A673 (cell line): ENCODE data around the gene UQCRC2.

Source experiments
- CTCF ChIP-seq: fragments of 300-800, 200-600 bp; sonication (generic); conservative IDR thresholded peaks from 2 replicates; pipeline ENCODE4 v1.5.1; 2017; ENCODE audit warnings: low read depth, mild to moderate bottlenecking, antibody characterized with exemption, low read length, moderate library complexity, mixed read lengths
- EZH2 ChIP-seq: fragments of 200-600 bp; sonication (generic); IDR thresholded peaks from 2 replicates; pipeline ENCODE4 v1.6.1; 2017; ENCODE audit warnings: borderline replicate concordance, low read depth, mild to moderate bottlenecking, mixed read lengths, antibody characterized with exemption, low read length; ENCODE audit not compliant: poor library complexity, severe bottlenecking

DNA sequence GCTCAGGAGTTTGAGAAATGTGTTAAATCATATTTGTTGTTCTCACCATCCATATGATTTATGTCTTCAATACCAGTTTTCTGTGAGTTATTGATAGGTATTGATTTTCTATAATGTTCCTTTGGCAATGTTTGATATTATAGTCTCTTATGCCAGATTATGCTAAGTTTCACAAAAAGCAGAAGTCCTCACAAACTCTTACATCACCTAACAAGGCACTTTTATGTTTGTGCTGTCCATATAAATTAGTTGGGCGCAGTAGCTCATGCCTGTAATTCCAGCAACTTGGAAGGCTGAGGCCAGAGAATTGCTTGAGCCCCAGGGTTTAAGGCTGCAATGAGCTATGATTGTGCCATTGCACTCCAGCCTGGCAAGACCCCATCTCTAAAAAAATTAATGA is 12.6 kb upstream of the UQCRC2 start:
- TF ChIP-seq CTCF = no peak
- no peak for TF ChIP-seq EZH2
